ENCODE results near the gene SORCS2. TPM values are rescaled to one million over a fixed set of nuclear protein-coding genes. Genes with fewer than 3 reads are reported as not detected.

Gene SORCS2
- polyA plus RNA-seq, 3 donors, result 0.46 to 0.55 TPM; not detected in 1

- no peaks in the 10 kb centered on the region for H3K9me3 ChIP-seq (replicated peaks in 1 of 2; ENCODE audit: control insufficient read depth in 1 of 2, insufficient read depth in 1 of 2, low read length in 2 of 2)
- peaks cover 0 to 21% (median 6%) of the 10 kb centered on the region in 7 donors for H3K9me3 Mint-ChIP-seq
- intact Hi-C loops (cut with micrococcal nuclease), result no loop called here
- H3K36me3 ChIP-seq (replicated peaks in 1 of 2; ENCODE audit: control insufficient read depth in 1 of 2, insufficient read depth in 2 of 2, low read length in 2 of 2), result no peaks in the 10 kb centered on the region
- no peak overlapping the region for H3K27ac Mint-ChIP-seq
- 91% methylated on average over 19 of the region's 19 CpGs for WGBS (ENCODE audit: insufficient coverage)
- H3K27me3 ChIP-seq (ENCODE audit: control insufficient read depth in 2 of 2, insufficient read depth in 2 of 2, low read length in 2 of 2), result no peaks in the 10 kb centered on the region
- no peaks in the 10 kb centered on the region for H3K4me1 ChIP-seq (ENCODE audit: control insufficient read depth in 1 of 2, insufficient read depth in 2 of 2, low read length in 2 of 2)
- no peaks in the 10 kb centered on the region for H3K79me2 ChIP-seq (ENCODE audit: insufficient read depth, low read length)
- no peaks in the 10 kb centered on the region for H4K20me1 ChIP-seq (ENCODE audit: insufficient read depth, low read length)
- no peak overlapping the region for H2AFZ ChIP-seq (ENCODE audit: insufficient read depth, low read depth, low read length, poor library complexity, severe bottlenecking)
- H3K9ac ChIP-seq (ENCODE audit: insufficient read depth, low read length, poor library complexity, severe bottlenecking), result no peak overlapping the region
- peaks cover 0 to 8% (median 6%) of the 10 kb centered on the region in 3 donors for H3K27me3 Mint-ChIP-seq (ENCODE audit: low read depth in 3 of 3)
- H3K4me1 Mint-ChIP-seq, result no peaks in the 10 kb centered on the region
- H3K4me2 ChIP-seq (replicated peaks; ENCODE audit: extremely low read depth, low read length, poor library complexity, severe bottlenecking), result no peak overlapping the region
- TF ChIP-seq, protein P1, sequence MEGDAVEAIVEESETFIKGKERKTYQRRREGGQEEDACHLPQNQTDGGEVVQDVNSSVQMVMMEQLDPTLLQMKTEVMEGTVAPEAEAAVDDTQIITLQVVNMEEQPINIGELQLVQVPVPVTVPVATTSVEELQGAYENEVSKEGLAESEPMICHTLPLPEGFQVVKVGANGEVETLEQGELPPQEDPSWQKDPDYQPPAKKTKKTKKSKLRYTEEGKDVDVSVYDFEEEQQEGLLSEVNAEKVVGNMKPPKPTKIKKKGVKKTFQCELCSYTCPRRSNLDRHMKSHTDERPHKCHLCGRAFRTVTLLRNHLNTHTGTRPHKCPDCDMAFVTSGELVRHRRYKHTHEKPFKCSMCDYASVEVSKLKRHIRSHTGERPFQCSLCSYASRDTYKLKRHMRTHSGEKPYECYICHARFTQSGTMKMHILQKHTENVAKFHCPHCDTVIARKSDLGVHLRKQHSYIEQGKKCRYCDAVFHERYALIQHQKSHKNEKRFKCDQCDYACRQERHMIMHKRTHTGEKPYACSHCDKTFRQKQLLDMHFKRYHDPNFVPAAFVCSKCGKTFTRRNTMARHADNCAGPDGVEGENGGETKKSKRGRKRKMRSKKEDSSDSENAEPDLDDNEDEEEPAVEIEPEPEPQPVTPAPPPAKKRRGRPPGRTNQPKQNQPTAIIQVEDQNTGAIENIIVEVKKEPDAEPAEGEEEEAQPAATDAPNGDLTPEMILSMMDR (IDR thresholded peaks at IDR 0.05), result no peak
- no peak for DNase-seq
- H3K4me3 Mint-ChIP-seq, result no peak overlapping the region
- H3K27ac ChIP-seq (ENCODE audit: low read depth in 1 of 2, low read length in 2 of 2), result no peak overlapping the region
- H3K4me3 ChIP-seq (replicated peaks in 1 of 3; ENCODE audit: low read depth in 2 of 3, low read length in 3 of 3), result no peak overlapping the region
- H3K36me3 Mint-ChIP-seq, result no peaks in the 10 kb centered on the region
These were observed 150.8 kb downstream of the SORCS2 start for GRCh38 chr4:7343081-7343655.

GRCh38 chr4:7343950-7344349 lies 151.6 kb downstream of the SORCS2 start:
- Histone ChIP-seq H3K79me2 (ENCODE audit: insufficient read depth, low read length) (no peaks in the 10 kb centered on the region), H3K36me3 (replicated peaks in 1 of 2; ENCODE audit: control insufficient read depth in 1 of 2, insufficient read depth in 2 of 2, low read length in 2 of 2) (no peaks in the 10 kb centered on the region), H3K9ac (ENCODE audit: insufficient read depth, low read length, poor library complexity, severe bottlenecking) (no peak overlapping the region), H4K20me1 (ENCODE audit: insufficient read depth, low read length) (no peaks in the 10 kb centered on the region), H3K27ac (ENCODE audit: low read depth in 1 of 2, low read length in 2 of 2) (no peak overlapping the region), H2AFZ (ENCODE audit: insufficient read depth, low read depth, low read length, poor library complexity, severe bottlenecking) (no peak overlapping the region), H3K4me3 (replicated peaks in 1 of 3; ENCODE audit: low read depth in 2 of 3, low read length in 3 of 3) (no peak overlapping the region), H3K27me3 (ENCODE audit: control insufficient read depth in 2 of 2, insufficient read depth in 2 of 2, low read length in 2 of 2) (no peaks in the 10 kb centered on the region), H3K9me3 (replicated peaks in 1 of 2; ENCODE audit: control insufficient read depth in 1 of 2, insufficient read depth in 1 of 2, low read length in 2 of 2) (no peaks in the 10 kb centered on the region), H3K4me2 (replicated peaks; ENCODE audit: extremely low read depth, low read length, poor library complexity, severe bottlenecking) (no peak overlapping the region), H3K4me1 (ENCODE audit: control insufficient read depth in 1 of 2, insufficient read depth in 2 of 2, low read length in 2 of 2) (no peaks in the 10 kb centered on the region)
- WGBS (ENCODE audit: insufficient coverage), result 90% methylated on average over 5 of the region's 8 CpGs
- no peaks in the 10 kb centered on the region for H3K36me3 Mint-ChIP-seq
- intact Hi-C loops (cut with micrococcal nuclease), result no loop called here
- H3K27ac Mint-ChIP-seq, result no peak overlapping the region
- no peak overlapping the region for H3K4me3 Mint-ChIP-seq
- TF ChIP-seq, protein P1 (IDR thresholded peaks at IDR 0.05), result no peak
- no peak for DNase-seq
- H3K27me3 Mint-ChIP-seq (ENCODE audit: low read depth in 3 of 3), result peaks cover 0 to 8% (median 6%) of the 10 kb centered on the region in 3 donors
- H3K9me3 Mint-ChIP-seq, result peaks cover 0 to 21% (median 6%) of the 10 kb centered on the region in 7 donors
- no peaks in the 10 kb centered on the region for H3K4me1 Mint-ChIP-seq

Measured in CD14-positive monocyte (primary cell).